Activated naive CD4-positive, alpha-beta T cell treated with anti-CD3 and anti-CD28 coated beads, Interleukin-2, amount 50 U/mL, for 16 hours (primary cell): ENCODE data around the gene MUC4.
"Not testable (repeated sequence)": the region's sequence is repeated elsewhere in the genome, so short reads cannot be mapped to it uniquely, and the experiment has no call there.

ENCODE experiments used
- DNase-seq: peaks from one replicate; pipeline ENCODE4 v3.0.0-alpha.2; 2020

The MUC4 gene

DNA sequence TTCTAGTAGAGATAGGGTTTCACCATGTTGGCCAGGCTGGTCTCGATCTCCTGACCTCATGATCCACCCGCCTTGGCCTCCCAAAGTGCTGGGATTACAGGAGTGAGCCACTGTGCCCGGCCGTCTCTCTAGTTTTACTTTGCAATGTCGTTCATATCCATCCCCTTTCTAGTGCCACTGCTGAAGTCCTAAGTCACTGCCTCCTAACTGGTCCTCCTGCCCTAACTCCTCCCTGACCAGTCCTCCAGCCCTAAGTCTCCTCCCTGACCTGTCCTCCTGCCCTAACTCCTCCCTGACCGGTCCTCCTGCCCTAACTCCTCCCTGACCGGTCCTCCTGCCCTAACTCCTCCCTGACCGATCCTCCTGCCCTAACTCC lies 99.2 kb downstream of the MUC4 start:
- DNase-seq, result not testable (repeated sequence)

DNA sequence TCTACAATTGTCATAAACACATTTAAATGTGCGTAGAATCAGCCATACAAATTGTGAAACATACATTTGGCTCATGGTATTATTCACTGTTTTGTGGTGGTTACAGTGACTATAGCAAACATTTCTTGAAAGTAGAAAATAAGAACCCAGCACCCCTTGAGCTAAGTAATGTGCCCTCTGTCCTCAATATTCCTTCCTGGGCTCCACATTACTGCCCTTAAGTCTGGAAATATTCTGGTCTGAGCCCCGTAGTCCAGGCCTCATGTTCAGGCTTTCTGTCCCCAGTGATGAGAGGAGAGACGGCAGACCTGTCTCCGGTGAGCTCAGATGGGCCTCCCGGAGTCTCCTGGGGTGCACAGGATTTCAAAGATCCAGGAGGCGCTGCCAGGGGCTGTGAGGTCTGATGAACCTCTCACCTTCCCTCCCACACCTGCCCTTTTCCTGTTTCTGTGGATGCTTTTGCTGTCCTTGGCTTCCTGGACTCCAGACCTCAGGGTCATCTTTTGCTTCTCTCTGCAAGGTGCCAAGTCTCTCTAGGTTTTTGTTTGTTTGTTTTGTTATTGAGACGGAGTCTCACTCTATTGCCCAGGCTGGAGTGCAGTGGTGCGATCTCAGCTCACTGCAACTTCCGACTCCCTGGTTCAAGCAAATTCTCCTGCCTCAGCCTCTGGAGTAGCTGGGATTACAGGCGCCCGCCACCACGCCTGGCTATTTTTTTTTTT lies 99.8 kb downstream of the MUC4 start:
- DNase-seq, result no peak

DNA sequence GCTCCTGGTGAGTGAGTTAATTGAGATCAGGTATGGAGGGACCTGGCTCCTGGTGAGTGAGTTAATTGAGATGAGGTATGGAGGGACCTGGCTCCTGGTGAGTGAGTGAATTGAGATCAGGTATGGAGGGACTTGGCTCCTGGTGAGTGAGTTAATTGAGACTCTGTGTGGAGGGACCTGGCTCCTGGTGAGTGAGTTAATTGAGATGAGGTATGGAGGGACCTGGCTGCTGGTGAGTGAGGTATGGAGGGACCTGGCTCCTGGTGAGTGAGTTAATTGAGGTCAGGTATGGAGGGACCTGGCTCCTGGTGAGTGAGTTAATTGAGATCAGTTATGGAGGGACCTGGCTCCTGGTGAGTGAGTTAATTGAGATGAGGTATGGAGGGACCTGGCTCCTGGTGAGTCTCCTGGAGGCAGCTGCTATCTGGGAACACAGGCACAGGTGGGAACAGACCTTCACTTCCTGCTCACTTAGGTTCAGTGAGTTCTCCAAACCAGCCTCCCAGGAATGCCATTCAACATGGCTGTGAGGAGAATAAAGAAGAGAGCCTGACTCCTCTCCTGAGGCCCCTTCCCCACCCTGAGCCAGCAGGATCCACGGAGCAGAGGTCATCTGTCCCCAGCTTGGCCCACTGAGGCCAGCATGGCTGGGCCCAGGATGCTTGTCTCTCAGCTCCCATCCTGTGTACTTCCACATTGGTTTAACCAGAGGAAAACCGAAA lies 100.5 kb downstream of the MUC4 start:
- DNase-seq, result not testable (repeated sequence)

DNA sequence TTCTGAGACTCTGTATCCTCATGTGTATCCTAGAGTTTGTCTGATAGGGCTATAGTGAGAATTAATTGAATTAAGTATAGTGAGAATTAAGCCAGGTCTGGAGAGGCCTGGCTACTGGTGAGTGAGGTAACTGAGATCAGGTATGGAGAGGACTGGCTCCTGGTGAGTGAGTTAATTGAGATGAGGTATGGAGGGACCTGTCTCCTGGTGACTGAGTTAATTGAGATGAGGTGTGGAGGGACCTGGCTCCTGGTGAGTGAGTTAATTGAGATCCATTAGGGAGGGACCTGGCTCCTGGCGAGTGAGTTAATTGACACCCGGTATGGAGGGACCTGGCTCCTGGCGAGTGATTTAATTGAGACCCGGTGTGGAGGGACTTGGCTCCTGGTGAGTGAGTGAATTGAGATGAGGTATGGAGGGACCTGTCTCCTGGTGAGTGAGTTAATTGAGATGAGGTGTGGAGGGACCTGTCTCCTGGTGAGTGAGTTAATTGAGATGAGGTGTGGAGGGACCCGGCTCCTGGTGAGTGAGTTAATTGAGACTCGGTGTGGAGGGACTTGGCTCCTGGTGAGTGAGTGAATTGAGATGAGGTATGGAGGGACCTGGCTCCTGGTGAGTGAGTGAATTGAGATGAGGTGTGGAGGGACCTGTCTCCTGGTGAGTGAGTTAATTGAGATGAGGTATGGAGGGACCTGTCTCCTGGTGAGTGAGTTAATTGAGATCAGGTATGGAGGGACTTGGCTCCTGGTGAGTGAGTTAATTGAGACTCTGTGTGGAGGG lies 101.4 kb downstream of the MUC4 start:
- DNase-seq, result not testable (repeated sequence)

GRCh38 chr3:195709676-195710085 lies 102.0 kb downstream of the MUC4 start:
- DNase-seq, result no peak

DNA sequence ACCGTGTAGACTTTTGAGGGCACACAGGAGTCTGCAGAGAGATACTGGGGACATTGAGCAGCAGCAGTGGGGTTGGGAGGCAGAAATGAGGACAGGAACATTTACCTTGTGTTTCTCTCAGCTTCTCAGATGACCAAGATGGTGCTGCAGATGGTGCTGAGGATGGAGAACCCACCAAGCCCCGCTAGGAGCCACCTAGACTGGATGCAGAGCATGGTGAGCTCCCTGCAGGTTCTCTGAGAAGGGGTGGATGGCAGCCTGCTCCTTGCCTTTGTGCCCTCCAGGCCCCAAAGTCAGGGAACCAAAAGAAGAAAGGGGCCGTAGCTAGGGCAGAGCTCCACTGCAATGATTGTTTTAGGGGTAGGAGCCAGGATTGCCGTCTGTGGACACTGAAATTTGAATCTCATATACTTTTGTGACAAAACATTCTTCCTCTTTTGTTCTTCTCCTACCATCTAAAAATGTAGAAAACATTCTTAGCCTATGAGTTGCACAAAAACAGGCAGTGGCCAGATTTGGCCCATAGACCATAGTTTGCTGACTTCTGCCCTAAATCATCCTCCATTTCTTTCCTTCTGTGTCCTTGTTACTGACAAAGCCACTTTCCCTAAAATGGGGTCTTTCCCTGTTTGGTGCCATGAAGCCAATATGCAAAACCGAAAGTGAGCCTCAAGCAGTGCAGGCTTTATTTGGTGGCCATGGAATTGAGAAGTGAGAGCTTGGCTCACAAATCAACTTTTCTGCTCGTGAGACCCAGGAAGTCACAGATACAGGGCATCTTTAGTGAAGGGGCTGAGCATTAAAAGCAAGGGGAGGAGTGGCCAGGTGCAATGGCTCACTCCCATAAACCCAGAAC lies 102.9 kb downstream of the MUC4 start:
- DNase-seq, result no peak

- no peak for DNase-seq
Observed at GRCh38 chr3:195708061-195708460, 103.7 kb downstream of the MUC4 start.

GRCh38 chr3:195705081-195705991 lies 106.4 kb downstream of the MUC4 start:
- DNase-seq, result no peak

DNA sequence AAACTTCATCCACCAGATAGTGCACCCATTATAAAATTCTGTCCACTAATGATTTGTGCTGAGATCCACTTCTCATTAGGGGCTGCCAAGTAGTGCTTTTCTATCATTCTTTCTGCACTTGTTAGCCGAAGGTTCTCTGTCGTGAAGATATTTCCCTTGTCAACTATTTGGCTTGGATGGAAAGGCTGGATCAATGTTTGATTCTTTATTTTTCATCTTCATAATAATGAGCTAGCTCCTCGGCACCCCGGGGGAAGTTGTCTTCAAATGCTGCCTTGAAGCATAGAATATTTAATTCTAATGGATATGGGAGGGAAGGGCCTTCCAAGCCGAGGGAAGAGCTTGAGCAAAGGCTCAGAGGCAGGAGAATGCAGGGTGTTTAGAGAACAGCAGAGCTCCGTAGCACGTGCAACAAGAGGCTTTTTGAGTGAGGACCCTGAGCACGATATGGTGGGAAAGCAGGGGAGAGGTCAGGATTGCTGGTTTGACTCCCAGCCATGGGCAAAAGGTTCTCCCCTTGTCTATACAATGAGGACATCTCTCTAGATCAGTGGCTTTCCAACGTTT lies 107.2 kb downstream of the MUC4 start:
- no peak for DNase-seq

- no peak for DNase-seq
Observed at GRCh38 chr3:195703776-195704175, 108.0 kb downstream of the MUC4 start.

DNA sequence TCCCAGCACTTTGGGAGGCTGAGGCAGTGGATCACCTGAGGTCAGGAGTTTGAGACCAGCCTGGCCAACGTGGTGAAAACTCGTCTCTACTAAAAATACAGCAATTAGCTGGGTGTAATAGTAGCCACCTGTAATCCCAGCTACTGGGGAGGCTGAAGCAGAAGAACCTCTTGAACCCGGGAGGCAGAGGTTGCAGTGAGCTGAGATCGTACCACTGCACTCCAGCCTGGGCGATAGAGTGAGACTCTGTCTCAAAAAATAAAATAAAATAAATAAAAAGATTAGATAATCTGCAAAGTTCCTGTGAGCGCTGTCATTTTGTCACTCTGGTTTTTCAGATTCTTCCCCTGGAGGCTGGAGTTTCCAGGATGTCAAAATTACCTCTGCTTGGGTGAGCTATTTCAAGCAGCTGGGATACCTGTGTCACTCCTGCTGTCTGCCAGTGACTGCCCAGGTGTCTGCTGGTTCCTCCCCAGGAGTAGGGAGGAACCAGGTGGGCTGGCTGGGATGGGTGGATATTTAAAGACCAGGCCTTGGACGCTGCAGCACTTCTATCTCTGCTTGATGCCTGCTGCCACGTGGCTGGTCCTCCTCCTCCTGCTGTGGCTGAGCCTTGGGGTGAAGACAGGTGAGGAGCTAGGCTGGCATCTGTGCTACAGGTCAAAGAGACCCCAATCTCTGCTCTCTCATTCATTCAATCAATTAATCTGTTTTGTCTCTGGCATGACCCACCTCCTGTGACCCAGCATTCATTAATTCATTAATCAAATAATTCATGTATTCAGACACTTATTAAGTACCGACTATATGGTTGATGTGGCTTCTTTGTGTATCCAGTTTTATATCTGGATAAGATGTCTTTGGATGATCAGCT lies 110.5 kb downstream of the MUC4 start:
- DNase-seq, result no peak

- DNase-seq, result no peak
Observed at GRCh38 chr3:195700319-195700718, 111.4 kb downstream of the MUC4 start.

GRCh38 chr3:195699860-195700259 lies 111.9 kb downstream of the MUC4 start:
- DNase-seq, result no peak

- DNase-seq, result no peak
Observed at GRCh38 chr3:195699388-195699771, 112.3 kb downstream of the MUC4 start.

- no peak for DNase-seq
Observed at GRCh38 chr3:195698647-195699387, 112.9 kb downstream of the MUC4 start.

DNA sequence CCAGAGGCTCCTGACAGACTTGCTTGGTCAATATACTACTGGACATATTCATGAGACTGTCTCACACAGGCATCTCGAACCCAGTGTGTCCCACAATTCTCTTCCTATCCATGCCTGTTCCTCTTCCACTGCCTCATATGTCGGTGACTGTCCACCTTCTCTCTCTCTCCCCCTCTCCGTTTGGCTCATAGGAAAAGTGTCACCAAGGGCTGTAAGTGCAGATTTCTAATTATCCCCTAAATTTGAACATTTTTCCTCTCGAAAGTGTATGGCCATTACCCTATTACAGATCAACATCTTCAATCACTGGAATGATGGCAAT lies 113.4 kb downstream of the MUC4 start:
- no peak for DNase-seq

GRCh38 chr3:195697582-195698324 lies 114.0 kb downstream of the MUC4 start:
- DNase-seq, result no peak
